Measurements from ENCODE around the gene TMEM201. TPM values are rescaled to one million over a fixed set of nuclear protein-coding genes. Genes with fewer than 3 reads are reported as not detected.

TMEM201 gene
- total RNA-seq, 2 experiments from 2014 or later, result 20.0 to 26.9 TPM

DNA sequence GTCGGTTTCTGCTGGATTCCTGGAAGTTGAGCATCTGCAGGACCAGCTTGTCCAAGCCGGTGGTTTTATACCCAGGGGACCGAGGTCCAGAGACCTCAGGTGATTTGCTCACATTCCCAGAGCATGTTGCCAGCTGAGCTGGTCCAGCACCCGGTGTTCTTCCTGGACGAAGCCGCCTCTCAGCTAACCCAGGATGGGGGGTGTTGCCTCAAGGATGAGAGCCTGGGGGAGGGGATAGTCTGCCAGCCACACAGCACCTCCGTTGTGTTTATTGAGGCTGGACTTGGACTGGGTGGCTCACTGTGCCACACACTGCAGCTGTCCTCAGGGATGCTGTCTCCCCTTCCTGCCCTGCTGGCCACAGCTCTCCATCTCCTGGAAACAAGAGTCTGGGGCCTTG lies 1.5 kb downstream of the TMEM201 start:
- CTCF ChIA-PET, result interaction anchor here (0.6 to 1.8 kb wide), 7 partner anchors 26 to 904 kb away, joined by 3 to 8 read pairs (median 4); no protein-coding TSS in a partner anchor
- H3K4me1 Mint-ChIP-seq, result peaks cover 33% of the 10 kb centered on the region
- H3K4me3 Mint-ChIP-seq, result peak overlapping the region; percentile 79
- no peaks in the 10 kb centered on the region for H3K27me3 Mint-ChIP-seq
- no peak overlapping the region for H3K27ac Mint-ChIP-seq
- no peaks in the 10 kb centered on the region for H3K36me3 Mint-ChIP-seq
- no peaks in the 10 kb centered on the region for H3K9me3 Mint-ChIP-seq (ENCODE audit: low read depth)
- ATAC-seq (no peak), DNase-seq (no peak)

DNA sequence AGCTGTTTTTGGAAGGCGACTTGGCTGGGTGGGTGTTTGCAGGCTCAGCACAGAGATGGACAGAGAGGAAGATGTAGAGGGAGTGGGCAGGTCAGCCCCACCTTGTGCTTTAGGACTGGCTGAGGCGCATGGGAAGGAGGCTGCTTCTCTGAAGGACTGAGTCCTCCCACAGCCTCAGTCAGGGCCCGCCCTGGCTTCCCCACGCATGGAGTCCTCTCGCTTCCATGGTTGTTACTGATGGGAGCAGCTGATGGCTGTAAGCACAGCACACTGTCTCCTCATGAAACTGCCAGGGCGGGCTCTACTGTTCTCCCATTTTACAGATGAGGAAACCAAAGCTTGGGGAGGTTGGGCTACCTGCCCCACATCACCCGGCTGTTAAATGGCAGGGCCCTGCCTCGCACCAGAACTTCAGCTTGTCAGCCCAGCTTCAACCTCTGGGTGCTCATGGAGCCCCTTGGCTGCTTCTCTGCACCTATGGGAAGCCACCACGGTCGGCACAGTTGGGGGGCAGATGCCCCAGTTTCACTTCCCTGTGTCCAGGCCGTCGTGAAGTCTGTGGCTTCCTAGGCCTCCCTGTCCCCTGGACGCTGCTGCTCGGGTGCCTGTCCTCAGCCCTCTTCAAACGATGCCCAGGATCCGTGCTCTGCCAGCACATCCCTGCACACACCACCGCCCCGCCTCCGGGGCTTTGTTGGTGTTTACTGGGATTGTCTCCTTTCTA lies 2.4 kb downstream of the TMEM201 start:
- DNase-seq, result no peak
- H3K9me3 Mint-ChIP-seq (ENCODE audit: low read depth), result no peaks in the 10 kb centered on the region
- no peak for ATAC-seq
- H3K27me3 Mint-ChIP-seq, result no peaks in the 10 kb centered on the region
- no peak overlapping the region for H3K27ac Mint-ChIP-seq
- no peaks in the 10 kb centered on the region for H3K36me3 Mint-ChIP-seq
- CTCF ChIA-PET, result interaction anchor here (1.7 to 1.8 kb wide), 2 partner anchors 95 to 97 kb away, joined by 4 to 5 read pairs; no protein-coding TSS in a partner anchor
- H3K4me3 Mint-ChIP-seq, result no peak overlapping the region
- H3K4me1 Mint-ChIP-seq, result peaks cover 33% of the 10 kb centered on the region

DNA sequence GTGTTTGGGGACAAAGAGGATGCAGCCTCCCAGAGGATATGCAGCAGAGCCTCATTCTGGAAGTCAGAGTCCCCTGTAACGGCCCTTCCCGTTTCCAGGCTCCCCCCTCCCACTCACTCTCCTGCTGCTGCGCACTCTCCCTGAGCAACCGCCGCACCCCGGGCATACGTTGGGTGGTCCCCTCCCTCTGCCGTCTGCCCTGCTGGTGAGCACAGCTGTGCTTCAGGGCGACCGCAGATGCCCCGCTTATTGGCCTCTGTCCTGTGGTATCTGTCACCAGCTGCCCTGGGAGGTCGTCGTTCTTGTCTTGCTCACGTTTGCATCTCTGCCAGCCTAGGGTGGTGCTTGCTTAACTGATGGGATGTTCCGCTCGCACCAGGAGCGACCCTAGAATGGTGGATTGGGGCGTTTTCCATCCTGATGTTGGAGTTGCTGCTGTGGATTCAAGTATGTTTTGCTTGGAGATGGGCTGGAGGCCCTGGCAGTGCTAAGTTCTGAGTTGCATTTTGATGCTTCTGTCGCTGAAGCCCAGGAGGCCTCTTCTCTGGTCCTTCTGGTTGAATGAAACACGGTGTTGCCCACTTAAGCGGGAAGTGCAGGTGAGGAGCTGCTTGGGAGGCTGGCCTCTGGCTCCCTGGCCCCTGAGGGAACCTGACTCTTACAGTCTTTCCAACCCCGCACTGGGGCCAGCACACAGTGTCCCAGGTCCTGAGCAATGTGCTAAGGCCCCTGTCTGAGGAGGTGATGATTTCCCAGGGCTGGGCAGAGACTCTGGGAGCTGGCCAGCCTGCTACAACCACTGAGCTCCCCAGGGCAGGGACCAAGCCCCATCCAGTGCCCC lies 3.2 kb downstream of the TMEM201 start:
- no peaks in the 10 kb centered on the region for H3K36me3 Mint-ChIP-seq
- ATAC-seq (no peak), DNase-seq (no peak)
- peaks cover 33% of the 10 kb centered on the region for H3K4me1 Mint-ChIP-seq
- no peak overlapping the region for H3K4me3 Mint-ChIP-seq
- CTCF ChIA-PET, result interaction anchor here (0.9 to 1.7 kb wide), 2 partner anchors 8 to 96 kb away, joined by 4 to 6 read pairs; no protein-coding TSS in a partner anchor
- no peaks in the 10 kb centered on the region for H3K9me3 Mint-ChIP-seq (ENCODE audit: low read depth)
- H3K27me3 Mint-ChIP-seq, result no peaks in the 10 kb centered on the region
- H3K27ac Mint-ChIP-seq, result no peak overlapping the region

DNA sequence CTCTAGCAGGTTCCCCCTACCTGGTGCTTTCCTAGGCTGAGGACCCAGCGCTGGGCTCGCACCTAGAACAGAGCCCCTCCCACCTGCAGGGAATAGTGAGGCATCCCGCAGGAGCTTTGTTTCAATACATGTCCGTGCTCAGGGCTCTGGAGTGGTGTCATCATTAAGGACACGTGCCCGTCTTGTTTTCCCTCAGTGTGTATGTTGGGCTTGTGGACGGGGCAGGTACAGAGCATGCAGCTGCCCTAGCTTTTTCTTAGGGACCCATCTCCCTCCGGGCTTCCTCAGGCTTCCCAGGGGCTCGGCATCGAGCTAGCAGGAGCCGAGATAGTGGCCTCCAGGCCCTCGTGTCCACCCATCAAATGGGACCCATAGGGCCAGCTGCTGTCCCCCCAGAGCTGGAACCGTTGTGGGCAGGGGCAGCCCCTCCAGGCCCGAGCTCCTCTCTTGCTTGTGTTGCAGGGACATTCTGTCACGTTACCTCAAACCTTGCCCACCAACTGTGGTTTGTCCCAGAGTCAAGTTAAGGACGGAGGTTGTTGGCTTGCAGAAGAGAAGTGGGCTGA lies 3.9 kb downstream of the TMEM201 start:
- Mint-ChIP-seq H3K27ac (no peak overlapping the region), H3K4me3 (no peak overlapping the region), H3K9me3 (ENCODE audit: low read depth) (no peaks in the 10 kb centered on the region), H3K36me3 (no peaks in the 10 kb centered on the region), H3K4me1 (peaks cover 33% of the 10 kb centered on the region), H3K27me3 (no peaks in the 10 kb centered on the region)
- DNase-seq (no peak), ATAC-seq (no peak)
- CTCF ChIA-PET, result interaction anchor here (0.9 to 1.7 kb wide), 2 partner anchors 9 to 97 kb away, joined by 4 to 6 read pairs; no protein-coding TSS in a partner anchor

DNA sequence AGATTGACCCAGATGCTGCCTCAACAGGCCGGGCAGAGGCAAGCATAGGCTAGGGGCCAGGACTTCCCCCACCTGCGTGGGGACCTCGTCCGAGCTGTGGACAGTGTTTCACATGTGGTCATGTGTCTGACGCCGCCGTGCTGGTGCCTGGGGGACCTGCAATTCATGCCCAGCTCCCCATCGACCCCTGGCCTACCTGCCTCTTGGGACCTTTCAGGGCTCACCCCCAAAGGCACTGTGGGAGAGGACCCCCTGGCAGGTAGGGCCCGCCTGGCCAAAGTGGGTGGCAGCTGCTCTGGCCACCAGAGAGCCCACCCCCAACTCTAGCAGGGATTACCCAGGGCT lies 4.4 kb downstream of the TMEM201 start:
- H3K27me3 Mint-ChIP-seq, result no peaks in the 10 kb centered on the region
- no peaks in the 10 kb centered on the region for H3K9me3 Mint-ChIP-seq (ENCODE audit: low read depth)
- peaks cover 32% of the 10 kb centered on the region for H3K4me1 Mint-ChIP-seq
- ATAC-seq (no peak), DNase-seq (no peak)
- H3K4me3 Mint-ChIP-seq, result no peak overlapping the region
- H3K27ac Mint-ChIP-seq, result peak overlapping the region; percentile 71
- CTCF ChIA-PET, result no interaction called here
- no peaks in the 10 kb centered on the region for H3K36me3 Mint-ChIP-seq

DNA sequence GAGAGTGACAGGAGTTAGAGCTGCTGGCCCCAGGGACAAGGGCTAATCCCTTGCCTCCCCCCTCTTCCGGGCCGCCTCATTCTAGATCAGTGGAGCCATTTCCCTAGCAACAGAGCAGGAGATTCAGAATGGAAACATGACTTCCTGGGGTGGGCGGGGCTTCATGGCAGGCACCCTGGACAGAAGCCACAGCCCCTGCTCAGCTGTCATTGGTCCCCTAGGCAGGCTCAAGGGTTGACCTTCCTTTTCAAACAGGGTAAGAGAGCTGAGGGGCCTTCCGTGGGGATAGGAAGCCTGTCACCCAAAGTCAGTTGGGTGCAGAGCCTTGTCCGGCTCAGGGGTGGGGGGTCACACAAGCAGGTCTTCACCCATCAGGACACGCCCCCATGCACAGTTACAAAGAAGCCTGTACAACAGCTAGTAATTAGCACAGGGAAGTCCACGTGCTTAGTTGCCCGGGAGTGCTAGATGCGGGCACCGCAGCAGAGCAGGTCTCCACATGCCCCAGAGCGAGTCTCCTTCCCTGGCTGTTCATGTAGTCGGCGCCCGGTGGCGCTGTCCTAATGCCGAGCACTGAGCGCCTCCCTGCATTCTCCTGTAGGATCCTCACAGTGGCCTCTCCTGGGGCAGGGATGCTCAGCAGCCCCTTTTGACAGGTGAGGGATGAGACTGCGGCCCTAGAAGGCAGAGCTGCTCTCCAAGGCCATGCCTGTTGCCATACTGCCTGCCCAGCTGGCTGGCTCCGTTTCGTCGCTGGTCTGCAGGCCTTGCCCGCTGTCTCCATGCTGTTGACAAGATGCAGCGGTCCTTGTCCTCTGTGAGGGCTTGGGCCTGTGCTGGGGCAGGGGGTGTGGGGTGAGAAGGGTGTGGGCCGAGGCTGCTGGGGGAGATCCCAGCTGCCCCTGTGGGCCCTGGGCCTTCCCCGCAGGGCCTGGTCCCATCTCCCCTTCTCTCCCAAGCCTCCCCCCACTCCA lies 5.1 kb downstream of the TMEM201 start:
- ATAC-seq (peak; percentile 21), DNase-seq (peak; percentile 73)
- H3K27me3 Mint-ChIP-seq, result no peaks in the 10 kb centered on the region
- H3K36me3 Mint-ChIP-seq, result no peaks in the 10 kb centered on the region
- CTCF ChIA-PET, result no interaction called here
- H3K27ac Mint-ChIP-seq, result peak overlapping the region; percentile 71
- peaks cover 30% of the 10 kb centered on the region for H3K4me1 Mint-ChIP-seq
- H3K4me3 Mint-ChIP-seq, result no peak overlapping the region
- H3K9me3 Mint-ChIP-seq (ENCODE audit: low read depth), result no peaks in the 10 kb centered on the region

DNA sequence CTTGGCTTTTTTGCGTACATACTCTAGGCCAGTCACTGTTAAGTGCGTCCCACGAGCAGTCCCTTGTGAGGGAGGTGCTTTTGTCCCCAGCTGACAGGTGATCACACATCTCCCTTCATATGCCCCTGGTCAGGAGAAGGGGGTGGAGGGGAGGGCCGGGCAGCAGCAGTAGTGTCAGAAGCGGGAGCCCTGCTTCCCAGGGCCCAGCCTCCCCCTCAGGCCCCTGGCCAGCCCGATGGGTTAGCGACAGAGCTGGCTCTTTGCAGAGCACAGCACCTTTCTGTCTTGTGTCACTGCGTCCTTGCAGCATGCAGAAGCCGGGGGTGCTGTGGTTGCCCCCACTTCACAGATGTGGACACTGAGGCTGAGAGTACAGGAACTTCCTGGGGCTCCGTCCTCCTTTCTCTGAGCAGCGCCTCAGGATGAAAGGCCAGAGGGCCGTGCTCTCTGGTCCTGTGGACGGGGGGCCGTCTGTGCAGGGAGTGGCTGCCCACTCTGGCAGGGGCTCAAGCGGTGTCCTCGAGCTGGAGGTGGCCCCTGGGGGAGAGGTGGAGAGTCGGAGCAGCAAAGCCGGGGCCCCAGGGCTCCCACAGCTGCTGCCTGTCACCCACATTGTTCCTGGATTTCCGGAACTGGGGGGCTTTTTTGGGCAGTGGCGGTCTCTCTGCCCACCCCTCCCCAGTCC lies 5.9 kb downstream of the TMEM201 start:
- H3K4me3 Mint-ChIP-seq, result no peak overlapping the region
- H3K27ac Mint-ChIP-seq, result no peak overlapping the region
- no peaks in the 10 kb centered on the region for H3K36me3 Mint-ChIP-seq
- no peaks in the 10 kb centered on the region for H3K9me3 Mint-ChIP-seq (ENCODE audit: low read depth)
- CTCF ChIA-PET, result no interaction called here
- no peak for ATAC-seq
- H3K27me3 Mint-ChIP-seq, result no peaks in the 10 kb centered on the region
- H3K4me1 Mint-ChIP-seq, result peaks cover 29% of the 10 kb centered on the region
- no peak for DNase-seq

DNA sequence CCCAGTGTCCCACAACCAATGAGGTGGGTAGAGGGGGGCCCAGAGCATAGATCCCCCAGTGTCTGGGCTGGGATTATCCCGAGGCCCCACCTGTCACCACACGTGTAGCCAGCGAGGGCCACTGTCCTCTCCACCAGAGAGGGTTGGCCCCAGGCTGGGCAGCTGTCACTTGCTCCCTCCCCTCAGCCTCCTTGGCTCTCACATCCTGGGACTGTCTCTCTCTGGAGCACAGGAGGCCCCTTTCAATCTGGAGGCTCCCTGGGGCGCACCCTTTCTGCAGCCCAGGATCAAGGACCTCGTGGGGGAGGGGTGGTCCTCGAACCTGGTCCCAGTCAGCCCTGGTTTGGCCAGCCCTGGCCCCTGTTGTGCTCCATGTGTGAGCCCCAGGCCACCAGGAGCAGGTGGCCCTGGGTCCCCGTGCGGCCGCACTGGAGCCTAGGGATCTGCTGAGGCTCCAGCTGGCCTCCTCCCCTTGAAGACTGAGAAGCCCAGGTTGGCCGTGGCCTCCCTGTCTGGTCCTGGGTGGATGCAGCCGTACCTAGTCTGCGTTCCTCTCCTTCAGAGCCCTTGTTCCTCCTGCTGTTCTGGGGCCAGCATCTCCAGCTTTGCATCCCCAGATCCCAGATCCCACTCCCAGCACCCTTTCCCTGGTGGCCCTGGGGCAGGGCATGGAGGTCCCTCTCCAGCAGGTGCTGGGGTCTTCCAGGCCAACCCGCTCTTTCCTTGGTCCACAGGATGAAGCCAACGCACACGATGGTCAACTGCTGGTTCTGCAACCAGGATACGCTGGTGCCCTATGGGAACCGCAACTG lies 6.7 kb downstream of the TMEM201 start:
- H3K9me3 Mint-ChIP-seq (ENCODE audit: low read depth), result no peaks in the 10 kb centered on the region
- peaks cover 23% of the 10 kb centered on the region for H3K4me1 Mint-ChIP-seq
- DNase-seq (no peak), ATAC-seq (no peak)
- no peak overlapping the region for H3K27ac Mint-ChIP-seq
- H3K36me3 Mint-ChIP-seq, result no peaks in the 10 kb centered on the region
- no peak overlapping the region for H3K4me3 Mint-ChIP-seq
- no peaks in the 10 kb centered on the region for H3K27me3 Mint-ChIP-seq
- CTCF ChIA-PET, result no interaction called here

DNA sequence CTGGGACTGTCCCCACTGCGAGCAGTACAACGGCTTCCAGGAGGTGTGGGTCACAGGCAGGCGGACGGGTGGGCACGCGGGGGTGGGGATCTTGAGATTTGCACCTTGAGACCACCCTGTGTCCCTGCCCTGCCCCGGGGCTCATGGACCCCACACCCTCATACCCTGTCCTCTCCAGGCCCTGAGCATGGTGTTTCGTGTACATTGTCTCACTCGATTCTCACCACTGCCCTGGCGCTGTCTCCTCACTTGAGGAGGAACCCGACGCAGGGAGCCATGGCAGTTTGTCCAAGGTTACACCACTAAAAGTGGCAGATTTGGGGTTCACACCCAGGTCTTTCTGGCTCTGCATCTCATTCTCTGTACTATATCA lies 7.2 kb downstream of the TMEM201 start:
- DNase-seq (no peak), ATAC-seq (no peak)
- CTCF ChIA-PET, result no interaction called here
- H3K27me3 Mint-ChIP-seq, result no peaks in the 10 kb centered on the region
- no peaks in the 10 kb centered on the region for H3K36me3 Mint-ChIP-seq
- H3K9me3 Mint-ChIP-seq (ENCODE audit: low read depth), result no peaks in the 10 kb centered on the region
- no peak overlapping the region for H3K27ac Mint-ChIP-seq
- peaks cover 17% of the 10 kb centered on the region for H3K4me1 Mint-ChIP-seq
- no peak overlapping the region for H3K4me3 Mint-ChIP-seq

DNA sequence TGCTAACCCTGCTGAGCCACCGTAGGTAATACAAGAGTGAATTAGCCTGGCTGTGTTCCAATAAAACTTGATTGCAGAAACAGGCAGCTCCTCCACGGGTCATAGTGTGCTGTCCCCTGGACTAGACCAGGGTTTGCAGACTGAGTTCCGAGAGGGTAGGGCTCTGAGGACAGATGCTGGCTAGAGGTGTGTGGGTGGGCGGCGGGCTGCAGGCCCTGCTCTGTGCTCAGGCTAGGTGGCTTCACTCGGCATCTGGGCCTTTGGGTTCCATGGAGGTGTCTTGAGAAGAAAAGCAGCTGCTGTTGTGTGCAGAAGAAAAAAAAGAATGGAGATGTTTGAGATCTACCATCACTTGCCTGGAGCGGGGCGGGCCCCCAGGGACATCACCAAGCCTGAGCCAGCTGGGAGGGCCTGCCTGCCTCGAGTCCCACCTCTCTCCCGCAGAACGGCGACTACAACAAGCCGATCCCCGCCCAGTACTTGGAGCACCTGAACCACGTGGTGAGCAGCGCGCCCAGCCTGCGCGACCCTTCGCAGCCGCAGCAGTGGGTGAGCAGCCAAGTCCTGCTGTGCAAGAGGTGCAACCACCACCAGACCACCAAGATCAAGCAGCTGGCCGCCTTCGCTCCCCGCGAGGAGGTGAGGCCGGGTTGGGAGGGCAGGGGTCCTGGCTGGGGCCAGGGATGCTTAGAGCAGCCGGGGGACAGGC lies 7.9 kb downstream of the TMEM201 start:
- DNase-seq (no peak), ATAC-seq (no peak)
- H3K36me3 Mint-ChIP-seq, result no peaks in the 10 kb centered on the region
- no peak overlapping the region for H3K4me3 Mint-ChIP-seq
- no peaks in the 10 kb centered on the region for H3K27me3 Mint-ChIP-seq
- CTCF ChIA-PET, result interaction anchor here (2.2 kb wide), 1 partner anchor 19 kb away, joined by 10 read pairs; no protein-coding TSS in a partner anchor
- no peak overlapping the region for H3K27ac Mint-ChIP-seq
- H3K9me3 Mint-ChIP-seq (ENCODE audit: low read depth), result no peaks in the 10 kb centered on the region
- H3K4me1 Mint-ChIP-seq, result peaks cover 17% of the 10 kb centered on the region
